ENCODE results near the gene PLP1.

The PLP1 gene

DNA sequence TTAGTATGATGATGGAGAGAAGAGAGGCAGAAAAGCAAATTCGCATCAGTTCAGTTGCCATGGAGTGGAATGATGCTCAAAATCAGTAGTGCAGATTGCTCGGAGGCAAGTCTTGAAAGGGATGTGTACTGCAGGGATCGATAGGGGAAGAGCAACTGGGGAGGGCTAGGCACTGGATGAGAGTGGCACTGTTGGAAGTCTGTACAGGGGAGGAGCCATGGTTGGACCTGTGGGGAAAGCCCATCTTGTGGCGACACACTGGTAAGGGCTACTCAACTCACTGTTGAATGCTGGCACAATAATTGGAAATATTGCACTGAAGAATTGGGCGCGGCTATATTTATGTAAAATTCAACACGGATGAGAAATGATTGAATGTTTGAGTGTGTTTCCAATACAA, 54.2 kb downstream of the PLP1 start:
- TF ChIP-seq, protein P1, sequence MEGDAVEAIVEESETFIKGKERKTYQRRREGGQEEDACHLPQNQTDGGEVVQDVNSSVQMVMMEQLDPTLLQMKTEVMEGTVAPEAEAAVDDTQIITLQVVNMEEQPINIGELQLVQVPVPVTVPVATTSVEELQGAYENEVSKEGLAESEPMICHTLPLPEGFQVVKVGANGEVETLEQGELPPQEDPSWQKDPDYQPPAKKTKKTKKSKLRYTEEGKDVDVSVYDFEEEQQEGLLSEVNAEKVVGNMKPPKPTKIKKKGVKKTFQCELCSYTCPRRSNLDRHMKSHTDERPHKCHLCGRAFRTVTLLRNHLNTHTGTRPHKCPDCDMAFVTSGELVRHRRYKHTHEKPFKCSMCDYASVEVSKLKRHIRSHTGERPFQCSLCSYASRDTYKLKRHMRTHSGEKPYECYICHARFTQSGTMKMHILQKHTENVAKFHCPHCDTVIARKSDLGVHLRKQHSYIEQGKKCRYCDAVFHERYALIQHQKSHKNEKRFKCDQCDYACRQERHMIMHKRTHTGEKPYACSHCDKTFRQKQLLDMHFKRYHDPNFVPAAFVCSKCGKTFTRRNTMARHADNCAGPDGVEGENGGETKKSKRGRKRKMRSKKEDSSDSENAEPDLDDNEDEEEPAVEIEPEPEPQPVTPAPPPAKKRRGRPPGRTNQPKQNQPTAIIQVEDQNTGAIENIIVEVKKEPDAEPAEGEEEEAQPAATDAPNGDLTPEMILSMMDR (IDR thresholded peaks at IDR 0.05; ENCODE audit: low read depth, low read length): no peak
- H3K4me1 ChIP-seq: no peaks in the 10 kb centered on the region
- no peaks in the 10 kb centered on the region for H3K9me3 ChIP-seq
- H3K27me3 ChIP-seq: peaks cover 8% of the 10 kb centered on the region; the same call in 1 of the 2 replicates
- DNase-seq: no peak
- no peaks in the 10 kb centered on the region for H3K36me3 ChIP-seq
- H3K4me3 ChIP-seq (ENCODE audit: low read depth, low read length): peak overlapping the region; percentile 60; the same call in 1 of the 2 replicates

DNA sequence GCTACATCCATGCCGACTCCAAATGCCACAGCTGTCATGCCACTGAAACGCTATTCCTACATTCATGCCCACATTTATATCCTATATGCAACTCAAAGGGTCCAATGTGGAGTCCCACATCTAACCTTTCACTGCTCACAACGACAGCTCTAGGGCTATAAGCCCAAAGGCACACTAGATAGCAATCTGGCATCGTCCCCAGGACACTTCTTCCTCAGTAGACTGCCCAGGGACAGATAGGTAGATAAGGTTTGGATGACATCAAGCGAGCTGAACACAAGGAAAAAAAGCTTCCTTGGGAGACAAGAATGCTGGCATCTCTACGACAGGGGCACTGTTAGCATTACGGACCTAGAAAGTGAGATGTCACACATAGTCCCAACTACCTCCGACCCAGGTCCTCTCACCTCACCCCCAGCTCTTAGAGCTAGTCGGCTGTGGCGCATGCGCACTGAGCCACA, 54.7 kb downstream of the PLP1 start:
- TF ChIP-seq, protein P1 (IDR thresholded peaks at IDR 0.05; ENCODE audit: low read depth, low read length): no peak
- Histone ChIP-seq H3K27me3 (peaks cover 8% of the 10 kb centered on the region; the same call in 1 of the 2 replicates), H3K36me3 (no peaks in the 10 kb centered on the region), H3K9me3 (no peaks in the 10 kb centered on the region), H3K4me1 (no peaks in the 10 kb centered on the region), H3K4me3 (ENCODE audit: low read depth, low read length) (peak overlapping the region; percentile 60)
- no peak for DNase-seq

DNA sequence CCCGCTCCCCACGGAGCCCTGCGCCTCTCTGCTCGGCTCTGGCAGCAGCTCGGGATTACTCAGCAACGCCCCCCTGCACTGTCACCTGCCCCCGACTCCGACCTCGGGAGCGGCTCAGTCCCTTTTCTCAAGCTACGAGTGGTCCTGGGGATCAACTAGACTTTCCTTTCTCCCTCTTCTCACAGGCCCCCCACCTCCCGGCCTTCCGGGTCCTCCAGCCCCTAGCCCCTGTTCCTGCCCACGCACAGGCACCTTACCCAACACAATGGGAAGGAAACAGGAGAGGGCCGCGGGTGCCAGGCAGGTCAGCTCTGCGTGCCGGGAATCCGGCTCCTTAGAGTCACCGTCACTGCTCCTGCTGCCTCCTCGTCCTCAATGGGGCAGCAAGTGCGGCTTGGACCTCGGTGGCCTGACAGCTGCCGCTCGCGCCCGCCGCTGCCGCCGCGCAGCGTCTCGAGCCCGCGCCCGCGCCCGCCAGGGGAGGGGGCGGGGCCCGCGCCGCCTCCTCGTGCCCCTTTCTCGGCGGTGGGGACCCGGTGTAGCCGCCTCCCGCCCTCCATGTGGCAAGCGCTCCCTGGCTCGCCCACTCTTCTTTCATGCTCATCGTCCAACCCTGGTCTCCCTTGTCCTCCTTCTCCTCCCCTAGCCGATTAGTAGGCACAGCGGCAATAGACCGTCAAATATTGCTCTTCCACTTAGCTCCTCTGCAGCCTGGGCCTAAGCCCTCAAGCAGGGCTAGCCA, 55.3 kb downstream of the PLP1 start, which contains the start of gene RAB9B:
RAB9B (minus strand) TSS at position 455 of the 742 bp plus-strand sequence. CDS start 6,473 bp downstream, outside the sequence.
- H3K4me1 ChIP-seq: no peaks in the 10 kb centered on the region
- peaks cover 8% of the 10 kb centered on the region; the same call in 1 of the 2 replicates for H3K27me3 ChIP-seq
- peak; percentile 73 for DNase-seq
- H3K9me3 ChIP-seq: no peaks in the 10 kb centered on the region
- peak within 1 kb of the TSS; percentile 60 for H3K4me3 ChIP-seq (ENCODE audit: low read depth, low read length)
- H3K36me3 ChIP-seq: no peaks in the 10 kb centered on the region
- TF ChIP-seq, protein P1 (IDR thresholded peaks at IDR 0.05; ENCODE audit: low read depth, low read length): no peak

DNA sequence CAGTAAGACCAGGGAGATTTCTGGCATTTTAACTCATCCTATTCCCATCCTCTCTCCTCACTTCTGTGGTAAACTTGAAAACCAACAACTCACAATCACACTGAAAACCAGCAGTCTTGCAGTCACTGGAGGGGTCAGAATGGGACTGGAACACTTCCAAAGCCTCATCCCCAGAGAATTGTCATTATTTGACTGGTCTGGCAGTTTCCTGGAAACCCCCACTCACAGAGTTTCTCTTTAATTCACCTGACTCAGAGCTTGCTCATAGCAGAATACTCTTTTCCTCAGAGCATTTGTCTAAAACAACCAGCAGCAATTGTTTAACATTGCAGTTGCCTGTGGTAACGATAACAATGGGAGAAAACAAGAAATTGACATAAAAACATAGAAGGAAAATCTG, 62.8 kb downstream of the PLP1 start:
- no peaks in the 10 kb centered on the region for H3K27me3 ChIP-seq
- no peak for DNase-seq
- H3K4me1 ChIP-seq: no peaks in the 10 kb centered on the region
- TF ChIP-seq, protein P1 (IDR thresholded peaks at IDR 0.05; ENCODE audit: low read depth, low read length): no peak
- H3K36me3 ChIP-seq: no peaks in the 10 kb centered on the region
- no peak overlapping the region for H3K4me3 ChIP-seq (ENCODE audit: low read depth, low read length)
- no peaks in the 10 kb centered on the region for H3K9me3 ChIP-seq
